Adrenal gland (tissue), 12 donors: ENCODE data around the gene CDK17. TPM values are rescaled to one million over a fixed set of nuclear protein-coding genes. Genes with fewer than 3 reads are reported as not detected.

Source experiments
- DNase-seq, 7 donors: peaks; one replicate each; pipeline ENCODE4 v3.0.0-alpha.2; 2019 to 2020
- H3K27ac ChIP-seq, 5 donors: fragments of 200-600 bp; sonication (generic) in 4 of 5; 1 replicate in 3 of 5; 2 replicates in 2 of 5; pipeline versions ENCODE4 v1.5.1 to v1.8.0; 2016 to 2020; ENCODE audit warnings: mild to moderate bottlenecking in 1 of 5
- H3K27me3 ChIP-seq: fragments of 200-600 bp; 2 replicates; pipeline ENCODE4 v1.8.0; 2021
- H3K36me3 ChIP-seq, 2 donors: fragments of 200-600 bp; replicated peaks in 1 of 2; 1 replicate in 1 of 2; 2 replicates in 1 of 2; pipeline versions ENCODE4 v1.5.1 to v1.8.0; 2018 to 2022
- H3K4me1 ChIP-seq, 2 donors: fragments of 200-600 bp; replicated peaks in 1 of 2; 1 replicate in 1 of 2; 2 replicates in 1 of 2; pipeline versions ENCODE4 v1.5.1 to v1.8.0; 2018 to 2021
- H3K4me3 ChIP-seq, 4 donors: fragments of 200-600 bp; sonication (generic) in 3 of 4; one replicate each; pipeline ENCODE4 v1.5.1; 2016 to 2018
- H3K9me3 ChIP-seq, 3 donors: fragments of 200-600 bp; sonication (generic) in 1 of 3; replicated peaks in 1 of 3; 1 replicate in 2 of 3; 2 replicates in 1 of 3; pipeline versions ENCODE4 v1.5.1 to v1.8.0; 2016 to 2021
- CTCF ChIP-seq, 6 experiments: fragments of 450-650 bp in 4 of 6; fragments of 200-600 bp in 2 of 6; sonication (generic) in 1 of 6; IDR thresholded peaks; 1 replicate in 5 of 6; 2 replicates in 1 of 6; pipeline versions ENCODE4 v1.5.1 to v1.8.0; 2016 to 2021; ENCODE audit warnings: antibody characterized with exemption in 6 of 6, mild to moderate bottlenecking in 2 of 6, moderate library complexity in 1 of 6
- POLR2A ChIP-seq, 2 donors: fragments of 450-650 bp; IDR thresholded peaks; one replicate each; pipeline ENCODE4 v1.6.1; 2017; ENCODE audit warnings: antibody characterized with exemption in 2 of 2, mild to moderate bottlenecking in 2 of 2, moderate library complexity in 1 of 2
- WGBS, 4 donors: extraction: QIAGEN DNeasy Blood & Tissue Kit in 2 of 4; methylation state at CpG; one replicate each; pipeline versions ENCODE4 v1.1.5 to v1.1.7; 2013 to 2017; 5-methylcytosine and 5-hydroxymethylcytosine counted together
- intact Hi-C, 2 donors: fragments of 100-400 bp; cut with DNase I; formaldehyde crosslinking; loops; one replicate each; pipeline versions ENCODE4 v1.14.1 to v1.15.0; 2022 to 2023
- polyA plus RNA-seq, 3 donors: library from polyadenylated mRNA; stranded (reverse); fragments of 200-250 nt in 2 of 3; fragments of 350-450 nt in 1 of 3; fragmentation: Illumina TruSeq in 1 of 3; extraction: RNeasy Lipid Tissue Mini Kit (QIAGEN cat#74804) in 1 of 3; gene quantifications; one replicate each; pipeline ENCODE4 v1.2.3, GENCODE V29; 2013 to 2014
- total RNA-seq, 9 donors: library from RNA; depleted of rRNA in 4 of 9; stranded (reverse); fragments of >200 nt in 4 of 9; fragments of 120-200 nt in 1 of 9; fragmentation: NEBNext Ultra II Directional in 1 of 9; extraction: Animal tissue kit (Norgen Biotek cat#: 25700) in 1 of 9; gene quantifications; one replicate each; pipeline versions ENCODE4 v1.1.0 to v1.2.4, GENCODE V29; 2013 to 2023
- donor health status: healthy with polysubstance abuse.
- donor health status: Bipolar disorder and iron deficiency.
- donor health status: DM: yes; HTN: yes; CAD: no.
- donor health status: DM: no; HTN: no; CAD: no.
- donor health status: DM: no; HTN: no; CAD: no.
- donor health status: DM: yes; HTN: yes; CAD: no.

The CDK17 gene
- total and polyA plus RNA-seq, 12 donors: 8.0 to 52.6 (median 21.1) TPM

DNA sequence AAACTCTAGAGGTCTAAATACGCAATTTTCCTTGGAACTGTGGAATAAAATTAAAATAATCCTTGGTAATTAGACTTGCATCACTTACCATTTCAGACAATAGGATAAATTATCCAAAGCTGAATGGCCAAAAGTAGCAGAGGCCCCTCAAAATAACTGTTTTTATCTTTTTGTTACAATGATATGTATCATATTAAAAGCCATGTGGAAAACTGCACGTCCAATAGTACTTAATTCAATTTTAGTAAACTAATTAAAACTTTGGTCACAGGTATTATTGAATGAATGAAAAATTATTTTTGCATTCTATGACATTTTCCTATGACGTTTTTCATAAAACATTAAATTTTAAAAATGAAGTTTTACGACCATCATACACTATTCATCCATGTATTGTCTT is 98.5 kb downstream of the CDK17 start:
- no peak for DNase-seq
- intact Hi-C loops: no loop called here
- no peak for TF ChIP-seq CTCF (IDR thresholded peaks at IDR 0.05)
- no peak for TF ChIP-seq POLR2A (IDR thresholded peaks at IDR 0.05)
- Histone ChIP-seq H3K36me3 (peaks cover 0 to 9% of the 10 kb centered on the region in 2 donors), H3K9me3 (no peaks in the 10 kb centered on the region), H3K27ac (no peak overlapping the region), H3K4me1 (no peaks in the 10 kb centered on the region), H3K4me3 (no peak overlapping the region), H3K27me3 (no peaks in the 10 kb centered on the region)
- 88 to 95% (median 93%) methylated on average over 4 of the region's 4 CpGs for WGBS, 4 donors

- no peak for DNase-seq
- no peaks in the 10 kb centered on the region for H3K27me3 ChIP-seq
- no peaks in the 10 kb centered on the region for H3K4me1 ChIP-seq
- no peaks in the 10 kb centered on the region for H3K9me3 ChIP-seq
- intact Hi-C loops: no loop called here
- TF ChIP-seq POLR2A (IDR thresholded peaks at IDR 0.05) (no peak), CTCF (IDR thresholded peaks at IDR 0.05) (no peak)
- H3K4me3 ChIP-seq: no peak overlapping the region
- H3K27ac ChIP-seq: no peak overlapping the region
- H3K36me3 ChIP-seq: peaks cover 0 to 10% of the 10 kb centered on the region in 2 donors
- 91 to 97% (median 96%) methylated on average over 5 of the region's 5 CpGs for WGBS, 4 donors
Observed at GRCh38 chr12:96300064-96300463, 100.2 kb downstream of the CDK17 start.

DNA sequence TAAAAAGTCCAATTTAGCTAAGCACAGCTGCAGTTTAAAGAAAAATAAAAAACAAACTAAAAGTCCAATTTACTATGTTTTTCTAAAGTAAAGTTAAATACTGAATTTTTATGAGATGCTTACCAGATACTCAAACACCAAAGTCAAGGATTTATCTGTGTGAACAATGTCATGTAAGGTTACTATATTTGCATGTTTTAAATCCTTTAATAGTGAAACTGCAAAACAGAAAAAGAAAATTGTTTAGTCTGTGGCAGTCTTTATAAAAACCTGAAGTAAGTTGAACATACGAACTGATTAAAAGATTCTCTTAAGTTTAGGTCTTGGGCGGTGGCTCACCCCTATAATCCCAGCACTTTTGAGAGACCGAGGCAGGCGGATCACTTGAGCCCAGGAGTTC is 102.7 kb downstream of the CDK17 start:
- H3K36me3 ChIP-seq: peaks cover 0 to 10% of the 10 kb centered on the region in 2 donors
- H3K9me3 ChIP-seq: no peaks in the 10 kb centered on the region
- H3K27ac ChIP-seq: no peak overlapping the region
- no peaks in the 10 kb centered on the region for H3K4me1 ChIP-seq
- TF ChIP-seq POLR2A (IDR thresholded peaks at IDR 0.05) (no peak), CTCF (IDR thresholded peaks at IDR 0.05) (no peak)
- 90 to 97% (median 95%) methylated on average over 4 of the region's 4 CpGs for WGBS, 4 donors
- intact Hi-C loops: no loop called here
- H3K4me3 ChIP-seq: no peak overlapping the region
- no peak for DNase-seq
- H3K27me3 ChIP-seq: no peaks in the 10 kb centered on the region

DNA sequence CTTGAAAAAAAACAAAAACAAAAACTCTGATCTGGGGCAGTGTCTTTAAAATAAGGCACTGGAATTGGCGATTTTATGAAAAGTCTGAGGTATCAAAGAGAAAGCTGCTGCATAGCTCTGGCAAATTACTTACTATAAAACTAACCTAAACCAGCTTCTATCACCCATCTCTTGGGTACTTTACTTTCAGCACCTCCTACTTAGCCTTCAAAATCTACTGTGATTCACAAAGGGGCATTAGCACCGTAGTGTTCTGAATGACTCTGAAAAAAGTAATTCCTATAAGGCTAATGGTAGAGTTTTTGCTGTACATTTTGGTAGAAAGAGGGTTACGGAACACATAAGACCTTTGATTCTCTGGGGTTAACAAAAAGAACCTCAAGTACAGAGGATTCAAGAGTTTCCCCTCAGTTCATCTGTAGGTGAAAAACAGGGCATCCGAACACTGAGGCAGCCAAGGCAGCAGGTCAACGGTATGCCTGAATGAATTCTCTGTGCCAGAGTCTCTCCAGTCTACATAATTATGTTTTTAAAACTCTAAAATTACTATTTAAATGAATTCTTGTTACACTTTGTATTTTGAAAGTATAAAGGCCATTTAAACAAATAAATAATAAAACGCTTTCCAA is 104.6 kb downstream of the CDK17 start:
- no peak overlapping the region for H3K4me3 ChIP-seq
- no peak overlapping the region for H3K27ac ChIP-seq
- no peaks in the 10 kb centered on the region for H3K27me3 ChIP-seq
- no peak for TF ChIP-seq CTCF (IDR thresholded peaks at IDR 0.05)
- no peak for TF ChIP-seq POLR2A (IDR thresholded peaks at IDR 0.05)
- peaks cover 0 to 10% of the 10 kb centered on the region in 2 donors for H3K36me3 ChIP-seq
- intact Hi-C loops: no loop called here
- DNase-seq: no peak
- 85 to 98% (median 91%) methylated on average over 6 of the region's 6 CpGs for WGBS, 4 donors
- H3K4me1 ChIP-seq: no peaks in the 10 kb centered on the region
- no peaks in the 10 kb centered on the region for H3K9me3 ChIP-seq
